ENCODE measurements around the gene MAML2.

The MAML2 gene

DNA sequence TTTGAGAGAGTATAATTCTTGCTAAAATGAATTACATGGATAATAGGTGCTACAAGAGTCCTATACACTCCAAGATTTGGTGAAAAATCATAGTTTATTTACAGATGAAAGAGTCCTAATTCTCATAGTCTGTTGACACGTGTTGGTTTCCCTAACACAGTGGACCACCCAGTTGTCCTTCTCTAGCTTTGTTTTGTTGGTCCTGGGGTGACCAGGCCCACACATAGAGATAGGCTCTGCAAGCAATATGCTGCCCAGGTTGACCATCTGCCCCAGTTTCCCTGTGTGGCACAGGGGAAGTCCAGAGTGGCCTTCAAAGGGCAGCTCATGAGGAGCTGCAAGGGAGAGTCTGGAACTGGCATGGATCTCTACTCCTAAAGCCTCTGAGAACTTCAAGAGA is 184.9 kb downstream of the MAML2 start:
- DNase-seq (ENCODE audit: low read depth): no peak
- TF ChIP-seq, protein P1, sequence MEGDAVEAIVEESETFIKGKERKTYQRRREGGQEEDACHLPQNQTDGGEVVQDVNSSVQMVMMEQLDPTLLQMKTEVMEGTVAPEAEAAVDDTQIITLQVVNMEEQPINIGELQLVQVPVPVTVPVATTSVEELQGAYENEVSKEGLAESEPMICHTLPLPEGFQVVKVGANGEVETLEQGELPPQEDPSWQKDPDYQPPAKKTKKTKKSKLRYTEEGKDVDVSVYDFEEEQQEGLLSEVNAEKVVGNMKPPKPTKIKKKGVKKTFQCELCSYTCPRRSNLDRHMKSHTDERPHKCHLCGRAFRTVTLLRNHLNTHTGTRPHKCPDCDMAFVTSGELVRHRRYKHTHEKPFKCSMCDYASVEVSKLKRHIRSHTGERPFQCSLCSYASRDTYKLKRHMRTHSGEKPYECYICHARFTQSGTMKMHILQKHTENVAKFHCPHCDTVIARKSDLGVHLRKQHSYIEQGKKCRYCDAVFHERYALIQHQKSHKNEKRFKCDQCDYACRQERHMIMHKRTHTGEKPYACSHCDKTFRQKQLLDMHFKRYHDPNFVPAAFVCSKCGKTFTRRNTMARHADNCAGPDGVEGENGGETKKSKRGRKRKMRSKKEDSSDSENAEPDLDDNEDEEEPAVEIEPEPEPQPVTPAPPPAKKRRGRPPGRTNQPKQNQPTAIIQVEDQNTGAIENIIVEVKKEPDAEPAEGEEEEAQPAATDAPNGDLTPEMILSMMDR (conservative IDR thresholded peaks at IDR 0.05; ENCODE audit: low read length): no peak
- no peak overlapping the region for H3K4me3 ChIP-seq (ENCODE audit: low read length)

DNA sequence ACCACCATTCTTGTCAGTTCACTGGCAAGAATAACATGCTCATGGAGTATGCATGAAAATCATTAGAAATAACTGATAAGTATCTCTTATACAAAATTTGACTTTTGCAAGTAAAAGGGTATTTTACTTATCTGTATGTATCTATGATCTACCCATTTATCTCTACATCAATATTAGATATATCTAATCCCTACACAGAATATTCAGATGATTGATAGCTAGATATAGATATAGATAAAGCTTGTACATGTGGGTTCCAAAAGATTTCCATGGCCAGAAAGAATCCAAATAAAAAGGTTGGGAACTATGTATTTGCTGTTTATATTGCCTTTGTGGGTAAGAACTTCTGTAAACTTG is 185.5 kb downstream of the MAML2 start:
- TF ChIP-seq, protein P1 (conservative IDR thresholded peaks at IDR 0.05; ENCODE audit: low read length): no peak
- DNase-seq (ENCODE audit: low read depth): no peak
- no peak overlapping the region for H3K4me3 ChIP-seq (ENCODE audit: low read length)

DNA sequence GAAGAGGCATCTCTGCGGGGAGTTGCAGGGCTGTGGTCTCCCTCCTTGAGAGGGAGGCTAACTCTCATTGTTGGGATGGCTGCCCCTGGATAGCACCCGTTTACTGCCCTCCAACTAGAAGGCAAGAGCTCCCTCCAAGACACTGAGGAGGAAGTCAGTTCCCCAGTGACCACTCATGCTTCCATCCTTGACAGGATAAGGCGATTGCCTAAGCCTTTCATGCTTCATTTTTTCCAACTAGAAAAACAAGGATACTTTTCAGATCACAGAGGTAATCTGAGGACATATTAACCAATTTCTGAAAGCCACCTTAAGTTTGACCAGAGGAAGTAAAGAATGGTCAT is 186.6 kb downstream of the MAML2 start:
- DNase-seq (ENCODE audit: low read depth): no peak
- TF ChIP-seq, protein P1 (conservative IDR thresholded peaks at IDR 0.05; ENCODE audit: low read length): no peak
- H3K4me3 ChIP-seq (ENCODE audit: low read length): peak overlapping the region; percentile 45

GRCh38 chr11:96155627-96156378 is 187.2 kb downstream of the MAML2 start:
- peak overlapping the region; percentile 45 for H3K4me3 ChIP-seq (ENCODE audit: low read length)
- DNase-seq (ENCODE audit: low read depth): peak; percentile 97
- TF ChIP-seq, protein P1 (conservative IDR thresholded peaks at IDR 0.05; ENCODE audit: low read length): peak; percentile 37

- TF ChIP-seq, protein P1 (conservative IDR thresholded peaks at IDR 0.05; ENCODE audit: low read length): no peak
- peak overlapping the region; percentile 25 for H3K4me3 ChIP-seq (ENCODE audit: low read length)
- peak; percentile 89 for DNase-seq (ENCODE audit: low read depth)
Observed at GRCh38 chr11:96154802-96155520, 188.0 kb downstream of the MAML2 start.

- TF ChIP-seq, protein P1 (conservative IDR thresholded peaks at IDR 0.05; ENCODE audit: low read length): no peak
- H3K4me3 ChIP-seq (ENCODE audit: low read length): no peak overlapping the region
- DNase-seq (ENCODE audit: low read depth): no peak
Observed at GRCh38 chr11:96152623-96153022, 190.4 kb downstream of the MAML2 start.

GRCh38 chr11:96151501-96151900 is 191.5 kb downstream of the MAML2 start:
- TF ChIP-seq, protein P1 (conservative IDR thresholded peaks at IDR 0.05; ENCODE audit: low read length): no peak
- DNase-seq (ENCODE audit: low read depth): peak; percentile 53

More at GRCh38 chr11:96151501-96151900, 191.5 kb downstream of the MAML2 start:
- H3K4me3 ChIP-seq (ENCODE audit: low read length): no peak overlapping the region

All from AG10803 (cell line).